NCI-H2107 treated with DMSO at 0.1 percent for 48 hours (cell line): ENCODE measurements around the gene RTP2.

Source experiments
- DNase-seq: peaks from one replicate; lab custom pipeline; 2025; ENCODE audit not compliant: unreplicated experiment; lab: John Stamatoyannopoulos, UW

RTP2 gene

DNA sequence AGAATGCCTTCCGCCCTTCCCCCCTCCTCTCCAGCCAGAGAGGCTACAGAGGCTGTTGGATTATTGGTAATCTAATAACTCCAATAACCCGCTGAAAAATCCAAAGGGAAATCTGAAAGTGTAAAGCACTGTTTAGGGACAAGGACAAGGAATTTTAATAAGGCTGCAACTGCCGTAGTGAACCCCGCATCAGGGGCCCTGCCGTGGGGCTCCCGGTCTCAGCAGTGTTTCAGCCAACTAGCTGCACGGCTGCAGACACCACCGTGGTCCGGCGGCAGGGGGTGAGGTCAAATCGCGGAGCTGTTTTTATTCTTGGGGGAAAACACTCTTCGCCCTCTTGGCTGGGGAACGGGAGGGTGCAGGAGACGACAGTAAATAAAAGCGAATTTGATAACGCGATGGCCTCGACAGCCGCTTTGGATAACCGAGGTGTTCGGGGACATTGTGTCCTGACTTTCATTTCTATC is 36.8 kb upstream of the RTP2 start:
- peak; percentile 51 for DNase-seq

DNA sequence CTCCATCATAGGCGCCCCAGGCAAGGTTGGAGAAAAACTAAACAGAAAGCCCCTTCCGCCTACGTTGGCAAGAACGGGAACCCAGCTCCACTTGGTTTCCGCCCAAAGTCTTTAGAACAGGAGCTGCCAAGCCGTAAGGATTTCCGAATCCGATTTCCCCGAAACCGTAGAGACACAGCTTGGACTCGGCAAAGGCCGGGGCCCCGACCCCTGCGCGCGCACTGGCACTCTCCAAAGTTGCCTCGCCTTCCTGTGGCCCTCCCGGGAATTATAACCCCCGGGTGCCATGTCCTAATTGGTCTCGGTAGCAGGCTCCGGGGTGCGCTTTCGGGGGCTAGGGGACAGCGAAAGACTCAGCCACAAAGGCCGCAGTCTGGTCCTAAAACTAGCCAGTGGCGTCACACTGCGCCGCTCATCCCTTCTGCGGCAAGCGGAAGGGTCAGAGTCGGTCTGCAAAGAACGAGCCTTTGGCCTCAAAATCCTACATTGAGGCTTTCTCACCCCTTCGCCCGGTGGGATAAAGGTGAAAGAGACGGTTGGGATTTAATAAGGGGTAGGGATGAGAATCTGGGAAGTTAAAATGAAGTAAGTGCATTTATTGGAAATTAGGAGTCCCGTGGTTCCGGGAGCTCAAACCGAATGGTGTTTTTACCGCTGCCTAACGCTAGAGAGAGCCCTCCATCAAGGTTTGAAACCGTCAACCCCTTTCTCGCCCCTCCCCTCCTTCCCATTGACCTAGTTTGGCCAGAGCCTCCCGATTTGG is 36.2 kb upstream of the RTP2 start:
- DNase-seq = peak; percentile 97

DNA sequence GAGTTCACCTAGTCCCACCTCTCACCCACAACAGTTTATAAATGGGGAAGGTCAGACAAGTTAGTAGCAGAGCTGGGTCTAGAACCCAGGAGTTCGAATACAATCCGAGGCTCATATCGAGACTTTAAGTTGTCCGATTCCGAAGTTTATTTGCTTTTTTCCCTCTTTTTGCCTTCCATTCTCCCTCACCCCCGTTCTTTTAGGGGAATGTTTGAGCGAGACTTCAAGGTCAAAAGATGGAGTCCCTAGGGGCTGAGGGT is 35.6 kb upstream of the RTP2 start:
- no peak for DNase-seq

DNA sequence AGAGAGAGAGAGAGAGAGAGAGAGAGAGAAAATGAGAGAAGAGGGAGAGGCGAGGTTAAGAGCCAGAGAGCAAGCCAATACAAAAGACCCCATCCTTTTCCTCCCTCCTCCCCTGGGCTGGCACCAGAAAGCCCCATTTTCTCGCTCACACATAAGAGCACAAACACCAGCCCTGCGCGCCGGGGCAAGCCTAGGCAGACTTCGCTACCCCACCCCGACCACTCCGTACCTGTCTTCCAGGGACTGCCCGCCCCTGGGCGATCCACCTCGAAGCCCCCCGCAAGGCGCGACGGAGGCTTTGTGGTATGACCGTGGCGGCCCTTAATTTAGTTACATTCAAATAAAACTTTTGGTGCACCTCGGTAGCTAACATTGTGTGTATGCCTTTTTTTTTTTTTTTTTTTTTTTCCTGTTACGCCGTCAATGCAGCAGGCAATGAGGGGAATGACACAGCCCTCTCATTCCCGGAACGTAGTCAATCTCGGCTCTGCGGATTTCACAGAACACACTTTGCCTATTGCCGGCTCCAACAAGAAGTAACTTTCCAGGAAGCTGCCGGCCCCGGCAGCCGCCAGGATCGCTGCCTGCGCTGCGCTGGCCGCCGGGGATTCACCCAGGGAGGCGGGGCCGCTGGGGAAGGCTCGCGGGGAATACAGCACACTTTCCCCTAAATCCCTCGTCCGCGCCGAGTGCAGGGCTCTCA is 35.2 kb upstream of the RTP2 start:
- DNase-seq = peak; percentile 31

DNA sequence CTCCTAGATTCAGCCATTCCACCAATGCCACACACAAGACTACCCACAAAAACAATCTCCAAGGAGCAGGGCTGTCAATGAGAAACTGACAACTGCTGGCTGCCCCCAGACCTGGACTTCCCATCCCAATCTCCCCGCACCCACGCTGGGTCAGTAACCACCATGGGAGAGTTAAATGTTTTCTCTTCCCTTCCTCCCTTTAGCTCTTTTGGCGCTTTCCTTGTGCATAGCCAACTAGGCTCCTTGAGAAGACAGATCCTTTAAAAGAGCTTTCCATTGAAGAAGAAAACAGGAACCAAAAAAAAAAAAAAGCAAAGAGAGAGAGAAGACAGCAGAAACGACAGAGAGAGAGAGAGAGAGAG is 34.6 kb upstream of the RTP2 start:
- no peak for DNase-seq

DNA sequence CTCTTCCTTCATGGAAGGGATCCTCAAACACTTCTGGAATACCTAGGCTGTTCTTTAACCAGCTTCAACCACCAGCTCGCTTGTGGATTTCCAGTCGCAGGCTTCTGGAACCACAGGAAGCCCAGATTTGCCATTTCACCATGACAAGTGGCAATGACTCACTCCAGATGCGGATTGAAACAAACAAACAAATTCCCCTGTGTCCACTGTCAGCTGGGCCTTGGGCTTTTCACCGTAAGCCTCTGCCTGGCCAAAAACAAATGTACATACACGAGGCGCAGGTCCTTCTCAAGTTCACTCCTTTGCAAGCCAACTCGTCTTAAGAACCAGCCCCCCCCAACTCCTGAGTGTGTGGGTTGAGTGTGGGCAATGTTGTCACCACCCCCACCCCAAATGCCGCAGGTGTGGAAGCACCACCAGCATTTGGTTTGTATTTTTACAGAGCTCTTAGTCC is 34.1 kb upstream of the RTP2 start:
- DNase-seq = peak; percentile 30

DNA sequence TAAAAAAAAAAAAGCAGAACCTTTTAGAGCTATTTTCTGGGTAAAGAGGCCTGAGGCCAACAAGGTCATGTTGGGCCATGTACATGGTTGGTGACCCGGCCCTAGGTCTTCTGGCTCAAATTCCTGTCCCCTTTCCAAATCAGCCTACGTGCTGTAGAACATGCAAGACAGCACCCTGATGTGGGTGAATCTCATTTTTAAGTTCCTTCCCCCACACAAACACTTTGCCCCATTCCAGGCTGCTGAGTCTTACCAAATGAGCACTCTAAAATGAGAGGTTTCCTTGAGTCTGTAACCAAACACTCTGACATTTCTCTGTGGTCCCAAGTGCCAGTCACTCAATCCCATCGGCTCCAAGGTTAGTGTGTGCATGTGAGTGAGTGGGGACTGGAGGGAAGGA is 33.5 kb upstream of the RTP2 start:
- no peak for DNase-seq

DNA sequence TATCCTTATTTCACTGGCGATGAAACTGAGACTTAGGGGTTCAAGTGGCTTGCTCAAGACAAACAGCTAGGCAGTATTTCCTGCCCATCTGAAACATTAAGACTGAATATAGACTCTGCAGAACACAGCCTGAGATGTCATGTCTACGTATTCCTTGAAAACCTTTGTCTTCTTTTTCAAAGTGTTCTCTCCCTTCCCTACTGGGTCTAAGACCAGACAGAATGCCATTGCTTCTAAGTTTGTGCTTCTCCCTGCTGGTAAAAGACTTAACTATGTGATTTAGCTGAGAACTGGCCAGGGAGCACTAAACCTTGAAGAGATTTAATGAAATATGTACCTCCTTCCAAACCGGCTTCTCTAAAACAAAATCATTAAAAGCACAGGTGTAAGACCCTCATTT is 33.0 kb upstream of the RTP2 start:
- no peak for DNase-seq

DNA sequence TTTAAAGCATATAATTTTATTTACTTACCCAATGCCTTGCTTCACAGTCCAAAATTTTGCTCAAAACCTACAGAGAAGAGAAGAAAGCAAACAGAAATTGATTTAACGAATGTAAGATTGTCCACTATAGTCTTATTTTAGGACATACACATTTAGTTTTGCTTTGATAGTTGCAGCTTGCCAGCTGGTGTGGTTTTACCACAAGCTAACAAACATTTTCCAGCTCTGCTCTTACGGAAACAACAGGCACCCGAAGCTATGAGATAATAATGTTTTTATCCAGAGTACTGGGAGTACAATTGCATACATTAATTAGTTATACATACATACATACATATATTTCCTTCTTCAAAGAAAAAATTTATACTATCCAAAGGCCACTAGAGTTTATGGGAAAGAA is 32.5 kb upstream of the RTP2 start:
- peak; percentile 63 for DNase-seq

DNA sequence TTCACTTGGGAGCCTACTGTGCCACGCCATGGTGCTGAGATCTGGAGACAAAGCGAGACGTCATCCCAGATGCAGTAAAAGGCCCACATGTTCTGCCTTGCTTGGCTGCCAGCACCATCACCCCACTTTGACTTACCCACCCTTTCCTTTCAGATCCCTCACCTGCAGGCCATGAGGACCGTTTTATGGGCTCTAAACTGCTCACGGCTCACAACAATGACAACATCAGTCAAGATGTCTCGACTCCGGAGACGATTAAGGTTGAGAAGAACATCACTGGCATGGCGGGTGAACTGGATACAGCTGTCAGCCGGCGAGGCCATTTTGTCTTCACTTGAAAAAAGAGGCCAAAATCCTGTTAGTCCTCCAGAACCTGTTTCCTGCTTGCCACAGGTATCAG is 31.0 kb upstream of the RTP2 start:
- no peak for DNase-seq

DNA sequence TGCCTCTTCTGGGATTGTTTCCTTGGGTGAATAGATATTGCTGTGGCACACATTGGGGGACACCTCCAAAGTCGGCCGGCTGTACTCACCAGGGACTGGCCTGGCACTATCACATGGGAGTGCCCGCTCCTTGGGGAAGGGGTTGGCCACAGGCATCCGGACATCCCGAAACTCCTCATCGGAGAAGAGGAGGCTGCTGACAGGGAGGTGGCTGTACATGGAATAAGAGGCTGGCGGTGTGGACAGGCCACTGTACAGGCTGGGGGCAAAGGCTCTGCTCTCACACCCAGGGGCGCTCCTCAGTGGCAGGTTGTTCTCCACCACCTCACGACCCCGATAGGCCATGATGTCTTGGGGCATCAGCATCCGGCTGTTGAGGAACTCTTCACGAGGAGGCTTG is 27.2 kb upstream of the RTP2 start:
- DNase-seq = no peak

DNA sequence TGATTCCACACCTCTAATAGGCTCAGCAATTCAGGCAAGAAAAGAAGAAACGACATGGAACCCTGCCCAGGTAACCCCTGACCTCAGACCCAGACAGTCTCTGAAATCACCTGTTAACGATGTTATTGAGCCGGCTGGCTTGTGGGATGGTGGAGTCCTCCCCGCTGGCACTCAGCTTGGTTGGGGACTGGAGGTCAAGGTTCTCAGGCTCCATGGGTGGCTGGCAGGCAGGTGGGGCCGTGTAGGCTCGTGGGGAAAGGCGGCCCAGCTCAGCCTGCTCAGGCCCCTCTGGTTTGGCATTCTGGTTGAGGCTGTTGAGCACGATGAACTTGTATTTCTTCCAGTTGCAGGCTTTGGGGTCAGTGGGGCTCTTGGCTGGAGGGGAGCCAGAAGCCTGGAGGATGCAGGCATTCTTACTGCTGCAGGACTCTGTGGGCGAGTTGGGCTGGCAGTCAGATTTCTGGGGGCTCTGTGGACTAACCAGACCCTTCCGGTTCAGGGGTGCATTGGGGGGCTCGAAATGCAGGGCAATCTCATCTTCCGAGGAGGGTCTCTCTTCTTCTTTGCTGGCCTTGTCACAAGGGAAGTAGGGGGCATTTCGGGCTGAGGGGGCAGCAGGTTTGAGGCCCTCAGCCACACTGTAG is 26.7 kb upstream of the RTP2 start:
- no peak for DNase-seq

DNA sequence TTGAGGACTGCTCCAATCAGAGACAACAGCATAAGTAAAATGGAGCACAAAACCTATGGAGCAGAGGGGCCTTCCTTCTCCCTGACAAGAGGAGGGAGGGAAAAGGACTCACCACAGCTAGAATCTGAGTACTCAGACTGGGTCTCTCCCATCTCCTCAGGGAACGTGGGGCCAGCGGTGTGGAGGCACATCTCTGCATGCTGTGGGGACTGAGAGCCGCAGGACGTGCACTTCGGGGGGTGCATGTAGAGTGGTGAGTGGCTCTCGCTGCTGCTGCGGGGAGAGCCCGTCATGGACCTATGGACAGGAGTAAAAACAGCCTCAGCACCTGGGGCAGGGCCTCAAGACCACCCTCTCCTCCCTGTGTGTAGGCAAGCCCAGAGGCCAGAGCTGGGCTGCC is 25.9 kb upstream of the RTP2 start:
- no peak for DNase-seq

DNA sequence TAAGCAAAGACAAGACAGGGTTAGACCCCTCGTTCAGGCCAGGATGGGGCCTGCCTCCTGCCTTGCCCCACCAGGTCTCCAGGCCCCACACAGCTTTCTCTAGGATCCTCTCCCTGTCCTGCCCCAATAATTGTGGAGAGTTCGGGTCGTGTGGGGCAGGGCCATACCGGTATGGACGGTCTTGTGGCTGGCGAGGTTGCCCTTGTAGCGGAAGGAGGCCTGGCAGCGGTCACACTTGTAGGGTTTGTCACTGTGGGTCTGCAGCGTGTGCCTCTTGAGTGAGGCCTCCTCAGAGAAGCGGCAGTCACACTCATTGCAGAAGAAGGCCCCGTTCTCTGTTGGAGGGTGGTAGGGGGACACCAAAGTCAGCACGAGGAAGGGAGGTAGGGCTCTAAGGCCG is 24.2 kb upstream of the RTP2 start:
- no peak for DNase-seq

DNA sequence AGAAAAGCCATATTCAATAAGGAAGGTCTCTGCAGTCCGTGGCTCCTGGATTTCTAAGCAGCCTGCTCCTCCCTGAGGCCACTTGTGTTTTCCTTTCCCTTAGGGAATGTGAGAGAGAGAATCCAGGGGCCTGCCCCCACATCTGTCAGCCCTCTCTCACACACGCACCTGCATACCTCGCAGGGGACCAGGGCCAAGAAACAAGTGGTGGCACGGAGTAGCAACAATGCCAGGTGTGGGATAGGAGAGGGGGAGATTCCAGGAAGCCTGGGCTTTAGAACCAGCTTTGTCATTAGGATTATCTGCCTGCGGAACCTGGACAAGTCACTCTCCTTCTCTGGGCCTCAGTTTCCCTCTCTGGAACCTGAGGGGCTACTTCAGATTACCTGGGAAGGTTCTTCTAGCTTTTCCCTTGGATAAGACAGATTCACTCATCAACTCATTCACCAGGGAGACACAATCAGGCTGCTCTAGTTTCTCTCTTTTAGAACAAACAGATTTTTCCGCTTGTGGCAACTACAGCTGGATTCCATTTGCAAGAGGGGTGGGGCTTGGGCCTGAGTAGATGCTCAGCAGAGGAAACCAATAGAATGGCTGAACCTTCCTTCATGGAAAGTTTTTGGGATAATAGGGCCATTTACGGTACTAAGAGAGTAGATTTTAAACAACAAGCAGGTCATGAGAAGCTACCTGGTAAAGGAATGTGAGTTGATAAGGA is 23.5 kb upstream of the RTP2 start:
- peak; percentile 36 for DNase-seq

DNA sequence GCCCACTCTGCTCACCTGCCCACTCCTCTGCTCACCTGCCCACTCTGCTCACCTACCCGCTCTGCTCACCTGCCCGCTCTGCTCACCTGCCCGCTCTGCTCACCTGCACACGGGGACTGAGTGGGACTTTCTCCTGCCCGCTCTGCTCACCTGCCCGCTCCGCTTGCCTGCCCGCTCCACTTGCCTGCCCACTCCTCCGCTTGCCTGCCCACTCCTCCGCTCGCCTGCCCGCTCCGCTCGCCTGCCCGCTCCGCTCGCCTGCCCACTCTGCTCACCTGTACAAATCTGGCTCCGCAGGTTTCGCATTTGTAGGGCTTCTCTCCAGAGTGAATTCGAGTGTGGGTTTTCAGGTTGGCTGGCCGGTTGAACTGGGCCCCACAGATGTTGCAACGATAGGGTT is 22.9 kb upstream of the RTP2 start:
- DNase-seq = no peak

DNA sequence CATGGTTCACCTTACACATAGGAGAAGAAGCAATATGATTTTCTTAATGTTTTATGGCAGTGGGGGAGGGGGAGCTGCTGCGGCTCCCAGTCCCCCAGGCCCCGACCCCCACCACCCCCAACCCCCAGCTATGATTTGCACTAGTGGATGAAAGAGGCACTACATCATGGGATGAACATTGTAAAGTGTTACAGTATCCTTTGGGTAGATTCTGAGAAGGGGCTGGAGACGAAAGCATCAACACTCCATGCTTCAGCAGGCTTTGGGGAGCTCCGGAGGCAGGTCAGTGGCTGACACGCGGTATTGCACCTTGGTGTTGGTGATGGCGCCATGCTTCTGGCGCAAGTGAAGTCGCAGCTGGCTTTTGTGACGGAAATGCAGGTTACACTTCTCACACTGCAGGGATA is 19.9 kb upstream of the RTP2 start:
- no peak for DNase-seq

DNA sequence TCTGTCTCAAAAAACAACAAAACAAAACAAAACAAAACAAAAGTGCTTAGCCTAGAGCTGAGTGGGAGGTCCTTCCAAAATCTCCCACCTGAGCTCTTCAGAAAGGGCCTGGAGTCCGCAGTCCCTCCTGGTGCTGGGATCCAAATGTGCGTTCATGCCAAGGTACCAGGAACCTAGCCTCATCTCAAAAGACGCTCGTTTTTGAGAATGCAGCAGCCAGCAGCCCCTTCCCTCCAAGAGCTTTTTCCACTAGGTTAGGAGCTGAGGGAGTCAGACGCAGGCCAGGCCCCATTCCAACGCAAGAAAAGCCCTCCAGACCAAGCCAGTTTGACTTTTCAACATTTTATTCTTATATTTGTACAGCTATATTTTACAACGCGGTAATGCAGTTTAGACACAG is 18.7 kb upstream of the RTP2 start:
- DNase-seq = no peak

DNA sequence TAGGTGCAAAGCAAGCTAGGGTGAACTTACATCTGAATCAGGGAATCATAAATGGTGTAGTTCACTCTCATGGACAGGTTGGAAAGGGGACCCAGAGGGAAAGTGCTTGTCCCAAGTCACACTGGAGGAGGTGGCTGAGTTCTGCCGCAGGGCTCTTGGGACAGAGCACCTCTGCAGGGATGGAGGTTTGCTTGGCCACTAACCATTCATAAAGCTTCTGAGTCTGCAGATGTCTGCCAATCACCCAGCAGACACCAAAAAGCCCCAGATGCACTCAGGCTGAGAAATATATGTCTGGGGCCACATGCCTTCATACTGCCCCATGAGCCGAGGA is 17.9 kb upstream of the RTP2 start:
- no peak for DNase-seq

DNA sequence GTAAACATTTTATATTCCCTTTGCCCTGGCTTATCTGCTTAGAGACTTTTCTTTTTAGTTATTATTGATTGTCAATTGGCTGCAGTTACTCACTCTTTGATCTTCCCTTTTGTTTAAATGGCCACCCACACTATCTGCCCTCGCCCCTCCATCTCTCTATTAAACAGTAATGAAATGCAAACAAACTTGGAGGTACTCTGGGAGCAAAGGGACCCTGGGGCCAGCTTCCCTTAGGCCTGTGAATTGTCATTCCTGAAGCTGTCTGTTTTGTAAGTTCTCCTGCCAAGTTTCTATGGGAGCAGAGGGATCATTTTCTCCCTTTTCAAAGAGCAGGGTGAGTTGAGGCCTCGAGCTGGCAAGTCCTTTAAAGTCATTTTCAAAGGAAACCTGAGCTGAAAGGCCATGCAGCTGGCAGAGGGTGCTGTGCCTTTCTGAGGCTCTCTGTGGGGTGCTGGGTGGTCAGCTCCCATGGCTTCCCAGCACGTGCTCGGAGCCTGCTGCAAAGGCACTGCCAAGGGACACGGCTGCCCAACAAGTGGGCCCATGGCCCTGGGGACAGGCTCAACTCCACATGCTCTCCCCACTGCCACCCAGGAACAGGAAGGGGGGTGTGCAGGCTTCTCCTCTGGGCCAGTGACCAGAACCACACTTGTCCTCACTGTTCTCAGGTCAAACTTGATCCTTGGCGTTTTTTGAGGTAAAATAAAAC is 17.4 kb upstream of the RTP2 start:
- peak; percentile 95 for DNase-seq

DNA sequence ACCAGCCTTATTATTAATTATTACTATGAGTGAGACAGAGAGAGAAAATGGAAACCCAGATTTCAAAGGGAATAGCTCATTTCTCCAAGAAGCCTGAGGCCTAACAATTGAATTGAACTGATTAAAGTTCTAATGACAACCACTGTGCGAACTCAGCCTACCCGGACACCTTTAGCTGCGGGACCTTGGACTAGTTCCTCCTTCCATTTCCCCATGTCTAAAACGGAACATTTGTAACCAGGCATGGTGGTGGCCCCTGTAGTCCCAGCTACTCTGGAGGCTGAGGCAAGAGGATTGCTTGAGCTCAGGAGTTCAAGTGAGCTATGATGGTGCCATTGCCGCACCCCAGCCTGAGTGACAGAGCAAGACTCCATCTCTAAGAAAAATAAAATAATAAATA is 16.4 kb upstream of the RTP2 start:
- no peak for DNase-seq
